ENCODE measurements around the gene GNL1. TPM values are rescaled to one million over a fixed set of nuclear protein-coding genes. Genes with fewer than 3 reads are reported as not detected.

The GNL1 gene
- total RNA-seq, 1 donor from 2014 or later: 81.0 TPM

GRCh38 chr6:30570740-30571074, 14.4 kb upstream of the GNL1 start:
- TF ChIP-seq, protein P1, sequence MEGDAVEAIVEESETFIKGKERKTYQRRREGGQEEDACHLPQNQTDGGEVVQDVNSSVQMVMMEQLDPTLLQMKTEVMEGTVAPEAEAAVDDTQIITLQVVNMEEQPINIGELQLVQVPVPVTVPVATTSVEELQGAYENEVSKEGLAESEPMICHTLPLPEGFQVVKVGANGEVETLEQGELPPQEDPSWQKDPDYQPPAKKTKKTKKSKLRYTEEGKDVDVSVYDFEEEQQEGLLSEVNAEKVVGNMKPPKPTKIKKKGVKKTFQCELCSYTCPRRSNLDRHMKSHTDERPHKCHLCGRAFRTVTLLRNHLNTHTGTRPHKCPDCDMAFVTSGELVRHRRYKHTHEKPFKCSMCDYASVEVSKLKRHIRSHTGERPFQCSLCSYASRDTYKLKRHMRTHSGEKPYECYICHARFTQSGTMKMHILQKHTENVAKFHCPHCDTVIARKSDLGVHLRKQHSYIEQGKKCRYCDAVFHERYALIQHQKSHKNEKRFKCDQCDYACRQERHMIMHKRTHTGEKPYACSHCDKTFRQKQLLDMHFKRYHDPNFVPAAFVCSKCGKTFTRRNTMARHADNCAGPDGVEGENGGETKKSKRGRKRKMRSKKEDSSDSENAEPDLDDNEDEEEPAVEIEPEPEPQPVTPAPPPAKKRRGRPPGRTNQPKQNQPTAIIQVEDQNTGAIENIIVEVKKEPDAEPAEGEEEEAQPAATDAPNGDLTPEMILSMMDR (IDR thresholded peaks at IDR 0.05): no peak
- Mint-ChIP-seq H3K27ac (ENCODE audit: unreplicated experiment) (peak overlapping the region; percentile 98), H3K9me3 (ENCODE audit: unreplicated experiment) (no peaks in the 10 kb centered on the region), H3K4me1 (ENCODE audit: unreplicated experiment) (peaks cover 51% of the 10 kb centered on the region), H3K4me3 (ENCODE audit: unreplicated experiment) (peak overlapping the region; percentile 98), H3K36me3 (ENCODE audit: unreplicated experiment) (no peaks in the 10 kb centered on the region), H3K27me3 (ENCODE audit: unreplicated experiment) (no peaks in the 10 kb centered on the region)
- DNase-seq (ENCODE audit: extremely low spot score, unreplicated experiment): no peak

- peaks cover 51% of the 10 kb centered on the region for H3K4me1 Mint-ChIP-seq (ENCODE audit: unreplicated experiment)
- H3K36me3 Mint-ChIP-seq (ENCODE audit: unreplicated experiment): no peaks in the 10 kb centered on the region
- H3K27ac Mint-ChIP-seq (ENCODE audit: unreplicated experiment): peak overlapping the region; percentile 98
- no peaks in the 10 kb centered on the region for H3K27me3 Mint-ChIP-seq (ENCODE audit: unreplicated experiment)
- H3K9me3 Mint-ChIP-seq (ENCODE audit: unreplicated experiment): no peaks in the 10 kb centered on the region
- TF ChIP-seq, protein P1 (IDR thresholded peaks at IDR 0.05): no peak
- H3K4me3 Mint-ChIP-seq (ENCODE audit: unreplicated experiment): peak overlapping the region; percentile 98
- no peak for DNase-seq (ENCODE audit: extremely low spot score, unreplicated experiment)
Observed at GRCh38 chr6:30570263-30570662, 14.0 kb upstream of the GNL1 start.

- no peak overlapping the region for H3K4me3 Mint-ChIP-seq (ENCODE audit: unreplicated experiment)
- TF ChIP-seq, protein P1 (IDR thresholded peaks at IDR 0.05): no peak
- peaks cover 38% of the 10 kb centered on the region for H3K4me1 Mint-ChIP-seq (ENCODE audit: unreplicated experiment)
- H3K27me3 Mint-ChIP-seq (ENCODE audit: unreplicated experiment): no peaks in the 10 kb centered on the region
- H3K27ac Mint-ChIP-seq (ENCODE audit: unreplicated experiment): no peak overlapping the region
- no peaks in the 10 kb centered on the region for H3K9me3 Mint-ChIP-seq (ENCODE audit: unreplicated experiment)
- DNase-seq (ENCODE audit: extremely low spot score, unreplicated experiment): no peak
- peaks cover 2% of the 10 kb centered on the region for H3K36me3 Mint-ChIP-seq (ENCODE audit: unreplicated experiment)
Observed at GRCh38 chr6:30568245-30568644, 12.0 kb upstream of the GNL1 start.

- Mint-ChIP-seq H3K27ac (ENCODE audit: unreplicated experiment) (no peak overlapping the region), H3K4me1 (ENCODE audit: unreplicated experiment) (peaks cover 15% of the 10 kb centered on the region), H3K4me3 (ENCODE audit: unreplicated experiment) (no peak overlapping the region), H3K9me3 (ENCODE audit: unreplicated experiment) (no peaks in the 10 kb centered on the region), H3K36me3 (ENCODE audit: unreplicated experiment) (peaks cover 17% of the 10 kb centered on the region), H3K27me3 (ENCODE audit: unreplicated experiment) (no peaks in the 10 kb centered on the region)
- TF ChIP-seq, protein P1 (IDR thresholded peaks at IDR 0.05): no peak
- DNase-seq (ENCODE audit: extremely low spot score, unreplicated experiment): no peak
Observed at GRCh38 chr6:30565772-30566171, 9.5 kb upstream of the GNL1 start.

GRCh38 chr6:30564114-30564513, 7.8 kb upstream of the GNL1 start:
- no peak for DNase-seq (ENCODE audit: extremely low spot score, unreplicated experiment)
- H3K36me3 Mint-ChIP-seq (ENCODE audit: unreplicated experiment): peaks cover 20% of the 10 kb centered on the region
- TF ChIP-seq, protein P1 (IDR thresholded peaks at IDR 0.05): no peak
- no peaks in the 10 kb centered on the region for H3K27me3 Mint-ChIP-seq (ENCODE audit: unreplicated experiment)
- no peaks in the 10 kb centered on the region for H3K9me3 Mint-ChIP-seq (ENCODE audit: unreplicated experiment)
- H3K27ac Mint-ChIP-seq (ENCODE audit: unreplicated experiment): no peak overlapping the region
- H3K4me1 Mint-ChIP-seq (ENCODE audit: unreplicated experiment): peaks cover 6% of the 10 kb centered on the region
- no peak overlapping the region for H3K4me3 Mint-ChIP-seq (ENCODE audit: unreplicated experiment)

Measured in osteocyte (in vitro differentiated cells).